Dendritic cell treated with granulocyte-macrophage colony-stimulating factor and Interleukin-4, amounts not matched to agents 40 ng/mL and 50 ng/mL, for 4 days (primary cell): ENCODE data around the gene GPD1.

Experiments
- H3K27ac Mint-ChIP-seq: one replicate; pipeline ENCODE4 v1.8.0; 2022; ENCODE audit warnings: mild to moderate bottlenecking, mixed read lengths
- H3K27me3 Mint-ChIP-seq: one replicate; pipeline ENCODE4 v1.8.0; 2022; ENCODE audit warnings: mild to moderate bottlenecking, mixed read lengths
- H3K36me3 Mint-ChIP-seq: one replicate; pipeline ENCODE4 v1.8.0; 2022; ENCODE audit warnings: low read depth, mixed read lengths
- H3K4me1 Mint-ChIP-seq: one replicate; pipeline ENCODE4 v1.8.0; 2022; ENCODE audit warnings: low read depth, mixed read lengths
- H3K4me3 Mint-ChIP-seq: one replicate; pipeline ENCODE4 v1.8.0; 2022; ENCODE audit warnings: mild to moderate bottlenecking, moderate library complexity, mixed read lengths
- H3K9me3 Mint-ChIP-seq: one replicate; pipeline ENCODE4 v1.8.0; 2022; ENCODE audit warnings: mixed read lengths
- intact Hi-C: fragments of 100-400 bp; cut with micrococcal nuclease; formaldehyde crosslinking; loops from one replicate; pipeline ENCODE4 v1.15.0; 2022

GPD1 gene

DNA sequence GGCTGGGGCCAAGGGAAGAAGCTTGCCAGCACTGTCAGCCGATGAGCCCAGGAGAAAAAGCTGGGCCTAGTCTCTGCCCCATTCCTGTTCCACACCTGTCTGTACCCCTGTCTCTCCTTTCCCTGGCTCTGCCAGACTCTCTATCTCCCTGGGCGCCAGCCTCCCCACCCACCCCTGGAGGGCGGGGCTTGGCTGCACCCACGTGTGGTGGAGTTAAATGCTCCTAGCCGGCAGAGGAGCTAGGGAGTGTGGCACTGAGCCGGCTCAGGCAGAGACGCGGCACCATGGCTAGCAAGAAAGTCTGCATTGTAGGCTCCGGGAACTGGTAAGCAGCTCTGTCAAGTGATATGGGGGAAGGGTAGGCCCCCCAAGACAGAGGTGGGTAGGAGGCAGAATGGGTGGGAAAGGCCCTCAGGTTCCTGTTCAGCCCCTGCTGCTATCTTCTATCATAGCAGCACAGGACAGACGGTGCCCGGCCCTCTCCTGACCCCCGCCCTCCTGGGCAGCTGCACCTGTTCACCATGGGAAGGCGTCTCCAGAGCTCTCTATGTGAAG is at the start of gene GPD1:
TSS of gene GPD1 (plus strand) at position 242 of the 555 bp plus-strand sequence. CDS start at position 285, 43 bp downstream.
- Mint-ChIP-seq H3K27me3 (peaks cover 10% of the 10 kb centered on the region), H3K4me1 (peaks cover 8% of the 10 kb centered on the region), H3K27ac (peak within 1 kb of the TSS; percentile 12), H3K4me3 (no peak within 1 kb of the TSS), H3K36me3 (peaks cover 30% of the 10 kb centered on the region), H3K9me3 (no peaks in the 10 kb centered on the region)
- intact Hi-C loops: no loop called here

DNA sequence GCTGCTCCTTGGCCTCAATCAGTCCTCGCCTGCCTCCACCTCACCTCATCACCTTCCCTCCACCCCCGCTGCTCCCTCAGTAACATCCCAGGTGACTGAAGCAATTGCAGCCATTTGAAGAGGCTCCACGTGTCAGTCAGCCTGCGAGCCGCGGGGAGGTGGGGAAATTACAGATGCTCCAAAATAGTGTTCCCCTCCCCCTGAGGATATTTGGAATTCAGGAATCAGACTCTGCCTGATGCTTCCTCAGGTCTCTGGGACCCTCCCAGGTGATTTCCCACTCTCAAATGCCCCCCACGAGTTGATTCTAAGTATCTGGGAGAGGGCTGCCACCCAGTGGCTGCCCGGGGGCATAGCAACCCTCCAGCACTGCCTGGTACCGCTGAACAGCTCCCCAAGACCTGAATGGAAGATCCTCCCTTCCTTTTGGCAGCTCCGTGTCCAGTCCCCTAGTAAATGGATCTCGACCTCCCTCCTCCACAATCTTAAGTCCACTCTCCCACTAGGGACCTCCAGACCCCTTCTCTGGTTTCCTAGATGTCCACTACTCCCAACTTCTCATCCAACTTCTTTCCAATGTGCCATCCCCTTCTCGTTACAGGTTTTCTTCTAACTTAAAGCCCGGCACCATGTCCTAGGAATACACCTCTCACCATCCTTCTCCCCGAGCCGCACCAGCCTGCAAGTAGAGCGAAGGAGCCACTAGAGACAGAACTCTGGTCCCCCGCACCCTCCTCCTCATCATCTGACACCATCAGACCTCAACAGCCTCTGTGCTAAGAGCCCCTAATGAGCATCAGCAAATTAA is 47.8 kb upstream of the GPD1 start:
- H3K27ac Mint-ChIP-seq: no peak overlapping the region
- peaks cover 62% of the 10 kb centered on the region for H3K27me3 Mint-ChIP-seq
- peaks cover 61% of the 10 kb centered on the region for H3K4me1 Mint-ChIP-seq
- intact Hi-C loops: loop anchor here (1.0 kb wide), 2 partner anchors 17 to 89 kb away; no protein-coding TSS in a partner anchor
- no peak overlapping the region for H3K4me3 Mint-ChIP-seq
- H3K9me3 Mint-ChIP-seq: no peaks in the 10 kb centered on the region
- no peaks in the 10 kb centered on the region for H3K36me3 Mint-ChIP-seq

DNA sequence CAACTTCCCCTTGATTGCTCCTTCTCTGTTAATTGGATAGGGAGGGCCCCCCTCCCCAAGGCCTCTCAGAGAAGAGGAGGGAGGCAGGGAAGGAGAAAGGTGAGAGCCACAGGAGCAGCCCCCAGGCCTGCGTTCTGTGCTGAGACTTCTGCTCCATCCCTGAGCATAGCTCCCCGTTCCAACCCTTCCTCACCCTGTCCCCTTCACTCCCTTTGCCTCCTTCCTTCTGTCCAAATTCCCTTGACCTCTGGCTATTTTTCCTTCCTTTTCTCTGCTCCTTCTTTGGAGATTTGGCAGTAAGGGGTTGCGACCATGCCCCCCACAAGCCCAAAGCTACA is 47.2 kb upstream of the GPD1 start:
- Mint-ChIP-seq H3K36me3 (no peaks in the 10 kb centered on the region), H3K27ac (no peak overlapping the region), H3K9me3 (no peaks in the 10 kb centered on the region), H3K4me1 (peaks cover 61% of the 10 kb centered on the region), H3K27me3 (peaks cover 63% of the 10 kb centered on the region), H3K4me3 (no peak overlapping the region)
- intact Hi-C loops: loop anchor here (1.0 kb wide), 1 partner anchor 89 kb away; no protein-coding TSS in a partner anchor

DNA sequence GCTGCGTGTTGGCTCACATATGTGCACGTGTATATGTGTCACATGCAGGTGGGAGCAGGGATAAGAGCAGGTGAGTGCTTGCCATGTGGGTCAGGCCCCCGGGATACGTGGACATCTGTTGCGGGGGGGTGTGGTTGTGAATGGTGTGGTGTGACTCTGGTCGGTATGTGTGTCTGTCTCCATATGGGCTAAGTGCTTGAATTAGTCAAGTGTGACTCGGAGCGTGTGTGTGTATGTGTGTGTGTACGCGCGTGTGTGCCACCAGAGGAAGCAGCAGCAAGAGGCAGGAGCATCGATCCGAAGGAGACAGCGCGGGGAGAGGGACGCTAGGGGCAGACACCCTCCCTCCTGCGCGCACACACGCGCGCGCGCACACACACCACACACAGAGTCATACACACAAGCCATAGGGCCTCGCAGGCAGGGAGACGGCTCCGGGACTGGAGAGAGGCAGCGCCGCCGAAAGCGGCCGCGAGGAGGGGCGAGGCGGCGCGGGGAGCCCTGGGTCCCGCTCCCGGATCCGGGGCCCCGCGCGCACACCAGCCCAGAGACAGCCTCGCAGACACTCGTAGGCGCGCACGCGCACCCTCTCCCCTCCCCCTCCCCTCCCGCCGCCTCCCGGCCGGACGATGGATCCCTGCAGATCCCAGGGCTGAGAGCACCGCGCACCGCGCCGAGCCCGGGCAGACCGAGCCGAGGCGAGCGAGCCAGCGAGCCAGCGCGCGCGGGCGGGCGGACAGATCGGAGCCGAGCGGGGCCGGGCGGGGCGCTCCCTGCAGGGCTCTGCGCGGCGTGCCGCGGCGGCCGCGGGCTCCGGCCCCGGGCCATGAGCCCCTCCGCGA is 46.6 kb upstream of the GPD1 start, which contains the start of gene ASIC1:
TSS of gene ASIC1 (plus strand) at position 597 of the 842 bp plus-strand sequence. CDS start 1,171 bp downstream, outside the sequence.
- intact Hi-C loops: loop anchor here (1.0 kb wide), 1 partner anchor 90 kb away; no protein-coding TSS in a partner anchor
- Mint-ChIP-seq H3K27ac (no peak within 1 kb of the TSS), H3K36me3 (no peaks in the 10 kb centered on the region), H3K27me3 (peaks cover 64% of the 10 kb centered on the region), H3K9me3 (no peaks in the 10 kb centered on the region), H3K4me1 (peaks cover 57% of the 10 kb centered on the region), H3K4me3 (peak within 1 kb of the TSS; percentile 78)

DNA sequence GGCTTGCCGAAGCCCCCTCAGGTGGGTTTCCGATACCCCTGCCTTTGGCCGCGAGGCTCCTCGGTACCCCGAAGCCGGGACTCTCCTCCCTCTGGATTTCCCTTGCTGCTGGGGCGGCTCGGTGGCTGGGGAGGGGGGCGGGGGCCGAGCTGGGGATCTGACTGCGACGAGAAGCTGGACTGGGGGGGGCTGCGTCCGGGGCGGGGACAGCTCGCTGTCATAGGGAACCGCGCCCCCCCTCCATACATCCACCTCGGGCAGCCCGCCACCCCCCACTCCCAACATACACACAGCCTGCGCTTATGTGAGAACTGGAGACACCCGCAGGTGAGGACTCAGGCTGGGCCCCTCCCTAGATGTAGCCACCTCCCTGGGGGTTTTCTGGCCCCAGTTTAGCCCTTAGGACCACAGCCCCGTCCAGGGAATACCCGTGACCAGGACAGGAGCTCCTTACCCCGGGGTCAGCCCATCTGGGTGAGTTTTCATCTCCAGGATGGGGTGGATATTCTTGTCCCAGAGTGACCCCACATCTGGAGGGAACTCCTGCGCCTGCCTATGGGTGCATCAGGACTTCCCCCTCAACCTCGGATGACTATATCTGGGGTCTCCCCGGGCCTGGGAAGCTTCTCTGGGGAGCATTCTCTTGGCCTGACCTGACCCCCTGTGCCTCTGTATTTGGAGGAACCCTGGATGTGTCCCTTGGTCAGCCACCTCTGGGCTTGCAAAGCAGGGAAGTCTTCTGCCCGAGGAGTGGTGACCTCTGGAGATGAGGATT is 45.7 kb upstream of the GPD1 start:
- peak overlapping the region; percentile 61 for H3K4me3 Mint-ChIP-seq
- H3K9me3 Mint-ChIP-seq: no peaks in the 10 kb centered on the region
- H3K27me3 Mint-ChIP-seq: peaks cover 67% of the 10 kb centered on the region
- H3K36me3 Mint-ChIP-seq: no peaks in the 10 kb centered on the region
- peaks cover 51% of the 10 kb centered on the region for H3K4me1 Mint-ChIP-seq
- intact Hi-C loops: no loop called here
- H3K27ac Mint-ChIP-seq: no peak overlapping the region

DNA sequence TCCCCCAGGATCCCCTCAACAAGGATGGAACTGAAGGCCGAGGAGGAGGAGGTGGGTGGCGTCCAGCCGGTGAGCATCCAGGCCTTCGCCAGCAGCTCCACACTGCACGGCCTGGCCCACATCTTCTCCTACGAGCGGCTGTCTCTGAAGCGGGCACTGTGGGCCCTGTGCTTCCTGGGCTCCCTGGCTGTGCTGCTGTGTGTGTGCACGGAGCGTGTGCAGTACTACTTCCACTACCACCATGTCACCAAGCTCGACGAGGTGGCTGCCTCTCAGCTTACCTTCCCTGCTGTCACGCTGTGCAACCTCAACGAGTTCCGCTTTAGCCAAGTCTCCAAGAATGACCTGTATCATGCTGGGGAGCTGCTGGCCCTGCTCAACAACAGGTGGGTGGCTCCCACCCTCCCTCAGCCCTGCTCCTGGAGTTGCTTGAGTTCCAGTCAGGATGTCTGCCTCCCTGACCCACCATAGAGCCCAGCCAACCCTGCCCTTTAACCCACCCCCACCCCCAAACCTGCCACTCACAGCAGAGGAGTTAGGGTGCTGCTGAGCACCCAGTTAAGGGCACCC is 45.0 kb upstream of the GPD1 start:
- no peaks in the 10 kb centered on the region for H3K9me3 Mint-ChIP-seq
- no peak overlapping the region for H3K27ac Mint-ChIP-seq
- H3K27me3 Mint-ChIP-seq: peaks cover 75% of the 10 kb centered on the region
- intact Hi-C loops: no loop called here
- H3K4me3 Mint-ChIP-seq: no peak overlapping the region
- peaks cover 43% of the 10 kb centered on the region for H3K4me1 Mint-ChIP-seq
- H3K36me3 Mint-ChIP-seq: no peaks in the 10 kb centered on the region

DNA sequence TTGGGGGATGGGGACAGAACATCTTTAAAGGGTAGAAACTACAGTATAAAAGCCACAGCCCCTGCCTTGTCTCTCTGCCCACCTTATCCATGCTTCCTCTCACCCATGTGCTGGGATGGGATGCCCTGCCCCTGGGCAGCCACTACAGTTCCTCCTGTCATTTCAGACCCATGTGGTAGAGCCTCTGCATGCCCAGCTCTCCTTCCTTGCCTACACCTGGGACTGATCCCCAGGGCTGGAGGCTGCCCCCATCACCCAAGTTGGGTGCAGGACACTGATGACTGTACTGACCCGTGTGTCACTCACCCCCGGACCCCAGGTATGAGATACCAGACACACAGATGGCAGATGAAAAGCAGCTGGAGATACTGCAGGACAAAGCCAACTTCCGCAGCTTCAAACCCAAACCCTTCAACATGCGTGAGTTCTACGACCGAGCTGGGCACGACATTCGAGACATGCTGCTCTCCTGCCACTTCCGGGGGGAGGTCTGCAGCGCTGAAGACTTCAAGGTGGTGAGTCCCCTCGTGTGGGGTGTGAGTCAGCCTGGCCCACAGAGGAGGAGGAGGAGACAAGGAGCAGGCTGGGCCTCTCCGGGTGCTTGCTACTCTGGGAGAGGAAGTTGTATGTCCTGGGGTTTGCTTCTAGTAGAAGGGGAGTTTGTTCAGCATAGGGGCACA is 44.2 kb upstream of the GPD1 start:
- Mint-ChIP-seq H3K27ac (no peak overlapping the region), H3K27me3 (peaks cover 82% of the 10 kb centered on the region), H3K4me1 (peaks cover 43% of the 10 kb centered on the region), H3K36me3 (no peaks in the 10 kb centered on the region), H3K9me3 (no peaks in the 10 kb centered on the region), H3K4me3 (no peak overlapping the region)
- intact Hi-C loops: no loop called here

DNA sequence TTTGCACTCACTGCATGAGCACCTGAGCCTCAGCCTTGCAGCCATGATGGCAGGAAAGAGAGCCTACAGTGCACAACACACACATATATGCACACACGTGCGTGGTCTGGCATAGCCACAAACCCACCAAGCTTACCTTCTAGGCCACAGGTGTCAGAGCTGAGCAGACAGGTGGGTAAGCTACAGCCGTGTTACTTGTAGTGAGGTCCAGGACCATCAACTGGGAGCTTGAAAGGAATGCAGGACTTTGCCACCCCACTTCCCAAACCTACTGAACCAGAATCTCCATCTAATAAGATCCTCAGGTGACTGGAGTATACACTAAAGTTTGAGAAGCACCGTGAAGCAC is 43.7 kb upstream of the GPD1 start:
- Mint-ChIP-seq H3K4me3 (no peak overlapping the region), H3K36me3 (no peaks in the 10 kb centered on the region), H3K27ac (no peak overlapping the region), H3K4me1 (peaks cover 43% of the 10 kb centered on the region), H3K9me3 (no peaks in the 10 kb centered on the region), H3K27me3 (peaks cover 85% of the 10 kb centered on the region)
- intact Hi-C loops: no loop called here

DNA sequence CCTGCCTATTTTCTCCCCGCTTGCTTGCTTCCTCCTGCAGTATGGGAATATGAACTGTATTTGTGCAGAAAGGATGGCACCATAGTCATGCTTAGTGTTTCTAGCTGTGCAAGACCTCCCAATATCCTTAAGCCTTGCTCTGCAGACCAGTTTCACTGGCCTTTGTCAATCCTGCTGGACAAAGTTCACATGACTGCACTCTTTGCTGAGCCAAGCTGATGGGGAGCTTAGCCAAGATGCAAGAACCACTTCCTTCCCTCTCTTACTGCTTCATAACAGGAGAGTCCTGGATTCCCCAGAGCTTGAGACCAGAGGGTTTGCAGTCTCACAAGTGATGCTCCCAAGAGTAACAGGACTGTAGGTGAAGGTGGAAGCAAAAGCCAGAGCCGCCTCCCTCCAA is 42.6 kb upstream of the GPD1 start:
- no peak overlapping the region for H3K4me3 Mint-ChIP-seq
- intact Hi-C loops: no loop called here
- peaks cover 80% of the 10 kb centered on the region for H3K27me3 Mint-ChIP-seq
- no peaks in the 10 kb centered on the region for H3K9me3 Mint-ChIP-seq
- no peak overlapping the region for H3K27ac Mint-ChIP-seq
- no peaks in the 10 kb centered on the region for H3K36me3 Mint-ChIP-seq
- H3K4me1 Mint-ChIP-seq: peaks cover 35% of the 10 kb centered on the region

DNA sequence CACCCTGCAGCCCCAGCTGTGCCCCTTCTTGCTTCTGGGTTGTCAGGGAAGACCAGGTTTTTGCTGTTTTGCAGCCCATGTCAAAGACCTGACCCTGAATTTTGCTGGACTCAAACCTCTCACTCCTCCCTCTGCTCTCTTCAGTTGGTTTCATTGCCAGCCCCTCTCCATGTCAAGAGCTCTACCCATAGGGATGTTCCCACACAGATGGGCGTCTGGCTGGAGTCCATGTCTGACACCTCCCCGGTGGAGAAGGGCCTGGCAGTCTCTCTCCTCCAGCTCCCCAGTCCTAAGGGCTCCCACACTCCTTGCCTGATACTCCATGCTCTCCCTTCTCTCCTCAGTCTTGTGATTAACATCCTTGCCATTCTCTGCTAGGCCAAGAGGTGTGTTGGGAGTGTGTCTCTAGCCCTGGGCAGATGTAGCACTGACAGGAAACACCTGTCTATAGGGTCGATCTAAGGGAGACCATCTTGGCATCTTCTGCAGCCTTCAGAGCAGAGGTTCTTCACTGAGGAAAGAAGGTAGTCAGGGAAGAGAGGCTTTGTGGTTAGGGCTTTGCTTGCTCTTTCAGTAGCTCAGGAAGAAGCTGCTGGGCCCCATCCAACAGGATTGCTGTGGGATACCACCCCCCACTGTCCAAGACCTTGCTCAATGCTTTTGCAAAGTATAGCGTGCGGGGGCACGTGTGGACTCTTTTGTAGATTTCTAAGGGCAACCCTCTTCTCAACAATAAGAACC is 41.7 kb upstream of the GPD1 start:
- Mint-ChIP-seq H3K36me3 (no peaks in the 10 kb centered on the region), H3K27ac (no peak overlapping the region), H3K4me3 (no peak overlapping the region), H3K9me3 (no peaks in the 10 kb centered on the region), H3K27me3 (peaks cover 71% of the 10 kb centered on the region), H3K4me1 (peaks cover 26% of the 10 kb centered on the region)
- intact Hi-C loops: no loop called here

DNA sequence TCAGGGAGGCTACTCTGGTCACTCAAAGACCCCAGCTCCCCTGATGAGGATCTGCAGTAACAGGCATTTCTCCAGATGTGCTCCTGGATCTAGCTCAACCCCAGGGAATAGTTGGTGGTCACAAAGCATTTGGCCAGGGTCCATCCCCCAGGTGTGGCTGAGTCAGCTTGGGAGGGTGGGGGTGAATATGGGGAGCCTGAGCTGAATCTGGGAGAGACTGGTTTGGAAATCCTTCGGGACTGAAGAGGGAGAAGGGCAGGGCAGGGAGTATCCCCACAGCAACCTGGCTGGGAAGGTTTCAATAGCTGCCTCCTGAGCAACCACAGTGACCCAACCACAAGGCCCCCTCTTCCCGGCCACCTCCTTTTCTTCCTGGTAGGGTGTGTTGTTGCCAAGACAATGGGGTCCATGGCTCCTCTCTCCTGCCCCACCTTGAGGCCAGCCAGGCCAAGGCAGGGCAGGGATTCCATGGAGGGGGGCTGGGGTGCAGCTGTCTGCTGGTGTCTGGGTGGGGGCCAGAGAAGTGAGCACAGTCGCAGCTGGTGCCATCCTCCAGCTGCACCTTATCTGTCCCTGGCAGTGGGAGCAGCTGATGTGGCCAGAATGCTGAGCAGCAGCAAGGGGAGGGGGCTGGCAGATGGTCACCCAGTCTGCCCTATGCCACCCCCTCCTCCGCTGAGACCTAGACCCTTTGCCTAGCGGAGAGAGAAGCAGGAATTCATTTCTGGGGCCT is 40.9 kb upstream of the GPD1 start:
- H3K36me3 Mint-ChIP-seq: no peaks in the 10 kb centered on the region
- H3K4me1 Mint-ChIP-seq: peaks cover 23% of the 10 kb centered on the region
- intact Hi-C loops: no loop called here
- no peak overlapping the region for H3K4me3 Mint-ChIP-seq
- no peaks in the 10 kb centered on the region for H3K9me3 Mint-ChIP-seq
- peaks cover 65% of the 10 kb centered on the region for H3K27me3 Mint-ChIP-seq
- H3K27ac Mint-ChIP-seq: no peak overlapping the region

DNA sequence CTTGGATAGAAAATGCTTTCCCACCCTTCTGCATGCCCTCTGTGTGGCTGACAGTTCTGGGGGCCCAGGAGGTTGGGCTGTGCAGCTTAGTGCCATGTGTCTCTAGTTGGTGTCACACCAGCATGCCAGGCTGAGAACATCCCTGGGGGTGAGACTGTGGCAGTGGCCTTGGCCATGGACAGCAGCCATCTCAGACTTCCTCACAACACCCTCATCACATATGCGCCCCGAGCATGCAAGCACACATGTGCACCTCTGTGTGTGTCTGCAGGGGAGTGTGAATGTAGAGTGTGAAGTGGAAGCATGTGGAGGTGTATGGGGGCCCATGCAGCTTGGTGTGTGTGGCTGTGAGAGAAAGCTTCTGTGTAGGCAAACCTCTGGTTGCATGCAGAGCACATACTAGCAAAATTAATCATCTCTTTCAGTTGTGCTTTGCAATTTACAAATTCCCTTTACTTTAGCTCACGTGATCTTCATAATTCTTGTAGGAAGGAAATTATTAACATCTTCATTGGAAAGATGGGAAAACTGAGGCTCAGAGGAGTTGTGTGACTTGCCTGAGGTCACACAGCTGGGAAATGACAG is 38.0 kb upstream of the GPD1 start:
- Mint-ChIP-seq H3K4me3 (no peak overlapping the region), H3K27me3 (peaks cover 51% of the 10 kb centered on the region)
- intact Hi-C loops: no loop called here

More for the DNA sequence above, 38.0 kb upstream of the GPD1 start:
- Mint-ChIP-seq H3K27ac (no peak overlapping the region), H3K9me3 (no peaks in the 10 kb centered on the region), H3K36me3 (no peaks in the 10 kb centered on the region), H3K4me1 (peaks cover 18% of the 10 kb centered on the region)
